ENCODE measurements around the gene RHOJ.
"Not testable (repeated sequence)": the region's sequence is repeated elsewhere in the genome, so short reads cannot be mapped to it uniquely, and the experiment has no call there.

Gene RHOJ

DNA sequence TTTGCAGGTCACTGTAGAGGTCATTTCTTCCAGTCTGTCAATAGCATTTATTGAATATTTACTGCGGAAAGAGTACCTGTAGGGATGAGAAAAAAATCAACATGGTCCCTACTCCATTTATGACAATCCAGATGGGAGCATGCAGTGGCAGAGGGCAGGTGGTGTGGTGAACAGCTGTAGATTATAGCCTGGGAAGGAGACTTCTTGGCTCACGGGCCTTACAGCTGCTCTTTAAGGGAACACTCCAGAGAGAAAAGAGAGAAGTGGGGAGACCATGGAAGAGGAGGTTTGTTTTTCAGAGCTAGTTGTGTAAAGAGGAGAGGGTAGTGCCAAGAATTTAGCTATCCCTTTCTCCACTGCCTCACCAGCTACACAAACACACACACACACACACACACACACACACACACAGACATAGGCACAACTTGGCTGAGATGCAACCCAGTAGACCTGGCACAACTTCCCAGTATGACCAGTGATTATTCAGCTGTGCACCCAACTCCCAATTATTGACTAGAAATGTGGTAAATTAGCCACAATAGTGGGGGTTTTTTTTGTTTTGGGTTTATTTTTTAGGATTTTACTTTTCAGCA, 73.4 kb downstream of the RHOJ start:
- H3K27ac ChIP-seq = peak overlapping the region; percentile 38; the same call in 1 of the 2 replicates
- TF ChIP-seq, protein P1, sequence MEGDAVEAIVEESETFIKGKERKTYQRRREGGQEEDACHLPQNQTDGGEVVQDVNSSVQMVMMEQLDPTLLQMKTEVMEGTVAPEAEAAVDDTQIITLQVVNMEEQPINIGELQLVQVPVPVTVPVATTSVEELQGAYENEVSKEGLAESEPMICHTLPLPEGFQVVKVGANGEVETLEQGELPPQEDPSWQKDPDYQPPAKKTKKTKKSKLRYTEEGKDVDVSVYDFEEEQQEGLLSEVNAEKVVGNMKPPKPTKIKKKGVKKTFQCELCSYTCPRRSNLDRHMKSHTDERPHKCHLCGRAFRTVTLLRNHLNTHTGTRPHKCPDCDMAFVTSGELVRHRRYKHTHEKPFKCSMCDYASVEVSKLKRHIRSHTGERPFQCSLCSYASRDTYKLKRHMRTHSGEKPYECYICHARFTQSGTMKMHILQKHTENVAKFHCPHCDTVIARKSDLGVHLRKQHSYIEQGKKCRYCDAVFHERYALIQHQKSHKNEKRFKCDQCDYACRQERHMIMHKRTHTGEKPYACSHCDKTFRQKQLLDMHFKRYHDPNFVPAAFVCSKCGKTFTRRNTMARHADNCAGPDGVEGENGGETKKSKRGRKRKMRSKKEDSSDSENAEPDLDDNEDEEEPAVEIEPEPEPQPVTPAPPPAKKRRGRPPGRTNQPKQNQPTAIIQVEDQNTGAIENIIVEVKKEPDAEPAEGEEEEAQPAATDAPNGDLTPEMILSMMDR (conservative IDR thresholded peaks at IDR 0.05) = no peak

DNA sequence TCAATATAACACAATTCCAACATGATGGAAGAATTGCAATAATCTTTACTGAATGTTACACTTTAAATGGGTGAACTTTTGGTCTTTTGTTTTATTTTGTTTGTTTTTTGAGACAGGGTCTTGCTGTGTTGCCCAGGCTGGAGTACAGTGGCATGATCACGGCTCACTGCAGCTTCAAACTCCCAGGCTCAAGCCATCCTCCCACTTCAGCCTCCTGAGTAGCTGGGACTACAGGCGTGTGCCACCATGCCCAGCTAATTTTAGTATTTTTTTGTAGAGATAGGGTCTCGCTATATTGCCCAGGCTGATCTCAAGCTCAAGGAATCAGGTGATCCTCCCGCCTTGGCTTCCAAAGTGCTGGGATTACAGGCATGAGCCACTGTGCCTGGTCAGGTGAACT, 75.7 kb downstream of the RHOJ start:
- not testable (repeated sequence) for H3K27ac ChIP-seq

DNA sequence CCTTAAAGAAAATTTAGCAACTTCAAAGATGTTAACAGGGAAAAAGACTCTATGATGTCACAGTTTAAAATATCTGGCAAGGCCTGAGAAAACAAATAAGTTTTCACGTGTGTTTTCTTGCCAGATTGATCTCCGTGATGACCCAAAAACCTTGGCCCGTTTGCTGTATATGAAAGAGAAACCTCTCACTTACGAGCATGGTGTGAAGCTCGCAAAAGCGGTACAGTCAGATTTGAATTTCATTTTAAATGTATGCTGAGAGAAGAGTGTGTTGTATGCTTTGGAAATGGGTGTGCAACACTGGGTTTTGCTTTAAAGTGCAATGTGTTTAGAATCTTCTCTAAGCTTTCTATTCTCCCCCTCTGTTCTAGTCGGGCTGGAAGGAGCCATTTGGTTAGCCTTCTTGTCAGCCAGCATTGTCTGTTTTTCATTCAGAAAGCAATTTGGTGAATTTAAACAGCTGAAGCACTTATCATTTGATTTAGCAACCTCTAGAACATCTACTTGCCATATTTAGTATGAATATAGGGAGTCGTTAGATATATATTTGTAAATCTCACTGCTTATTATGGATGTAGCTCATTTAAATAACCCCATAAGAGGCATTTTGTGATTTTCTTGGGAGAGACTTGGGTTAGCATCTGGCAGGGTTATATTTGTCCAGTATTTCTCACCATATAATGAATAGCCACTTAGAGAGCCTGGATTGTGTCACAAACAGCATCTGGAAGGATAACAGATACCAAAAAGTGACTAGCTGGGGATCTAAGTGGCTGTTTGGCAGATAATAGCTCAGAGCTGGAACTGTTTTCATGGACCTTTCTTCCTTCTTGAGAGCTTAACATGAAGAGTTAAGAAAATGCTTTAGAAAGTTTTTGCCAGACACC, 79.0 kb downstream of the RHOJ start:
- H3K27ac ChIP-seq = no peak overlapping the region
- TF ChIP-seq, protein P1 (conservative IDR thresholded peaks at IDR 0.05) = no peak

DNA sequence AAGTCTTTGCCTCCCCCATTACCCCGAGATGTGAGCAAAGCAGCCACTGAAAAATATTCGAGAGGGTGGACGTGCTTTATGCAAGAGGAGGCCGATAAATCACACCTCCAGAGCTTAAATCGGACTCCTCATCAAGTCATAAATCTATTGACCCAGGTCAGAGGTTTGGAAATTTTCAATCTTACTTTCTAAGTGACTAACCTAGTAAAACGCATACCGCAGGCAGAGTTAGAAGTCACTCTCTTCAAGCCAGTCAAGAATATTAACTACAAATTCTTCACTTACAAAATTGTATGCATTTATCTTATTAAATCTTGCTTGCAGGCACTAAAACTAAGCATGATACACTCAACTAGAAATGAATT, 79.6 kb downstream of the RHOJ start:
- TF ChIP-seq, protein P1 (conservative IDR thresholded peaks at IDR 0.05) = no peak
- H3K27ac ChIP-seq = no peak overlapping the region

DNA sequence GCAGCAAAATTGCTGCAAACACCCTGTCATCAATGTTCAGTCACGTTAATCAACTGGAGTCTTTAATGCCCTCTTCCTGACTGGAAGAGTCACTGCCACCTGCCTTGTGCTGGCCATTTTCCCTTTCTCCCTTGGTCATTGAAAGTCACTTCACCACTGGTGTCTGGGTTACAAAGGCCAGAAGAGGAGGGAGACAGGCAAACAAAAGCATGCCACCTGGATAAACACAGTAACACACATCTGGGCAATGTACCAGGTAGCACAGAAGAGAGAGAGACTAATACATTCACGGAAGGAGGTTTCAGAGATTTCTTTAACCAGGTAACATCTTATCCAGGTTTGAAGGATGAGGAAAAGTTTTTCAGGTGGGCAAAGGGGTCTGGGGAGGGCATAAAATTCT, 81.8 kb downstream of the RHOJ start:
- peak overlapping the region; percentile 21; the same call in 1 of the 2 replicates for H3K27ac ChIP-seq
- TF ChIP-seq, protein P1 (conservative IDR thresholded peaks at IDR 0.05) = no peak

DNA sequence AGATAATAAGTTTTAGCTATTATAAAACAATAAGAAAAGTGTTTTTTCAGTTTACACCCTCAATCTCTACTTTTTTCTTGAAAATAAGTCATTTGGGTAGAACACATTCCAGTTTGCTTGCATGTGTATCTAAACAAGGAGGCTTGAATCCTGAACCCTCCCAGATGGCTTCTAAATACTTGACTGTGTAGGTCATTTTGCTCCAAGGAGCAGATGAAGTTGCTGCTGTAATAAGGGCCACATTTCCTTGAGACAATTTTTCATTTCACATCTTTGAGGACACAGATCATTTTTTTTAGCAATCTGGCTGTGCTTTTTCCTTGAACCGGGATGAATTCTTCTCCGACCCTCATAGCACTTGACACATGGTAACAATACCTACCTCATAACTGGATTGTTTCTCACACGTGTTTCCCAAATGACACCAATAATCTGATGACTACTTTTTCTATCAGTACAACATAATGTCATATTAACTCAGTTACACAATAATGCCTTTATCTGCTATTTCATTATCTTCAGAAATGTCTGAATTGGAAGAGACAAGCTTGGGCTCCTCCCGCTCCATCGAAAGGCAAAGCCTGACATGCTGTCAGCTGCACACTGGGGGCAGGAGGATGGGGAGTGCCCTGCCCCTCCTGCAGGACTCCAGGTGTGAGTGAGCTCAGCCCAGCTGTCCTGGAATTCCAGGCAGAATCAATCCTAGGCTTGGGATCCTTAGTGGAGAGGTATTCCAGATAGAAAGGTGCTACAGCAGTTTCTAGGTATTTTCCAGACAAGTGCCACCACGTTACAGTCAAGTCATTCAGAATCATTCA, 83.6 kb downstream of the RHOJ start:
- H3K27ac ChIP-seq = no peak overlapping the region
- TF ChIP-seq, protein P1 (conservative IDR thresholded peaks at IDR 0.05) = no peak

DNA sequence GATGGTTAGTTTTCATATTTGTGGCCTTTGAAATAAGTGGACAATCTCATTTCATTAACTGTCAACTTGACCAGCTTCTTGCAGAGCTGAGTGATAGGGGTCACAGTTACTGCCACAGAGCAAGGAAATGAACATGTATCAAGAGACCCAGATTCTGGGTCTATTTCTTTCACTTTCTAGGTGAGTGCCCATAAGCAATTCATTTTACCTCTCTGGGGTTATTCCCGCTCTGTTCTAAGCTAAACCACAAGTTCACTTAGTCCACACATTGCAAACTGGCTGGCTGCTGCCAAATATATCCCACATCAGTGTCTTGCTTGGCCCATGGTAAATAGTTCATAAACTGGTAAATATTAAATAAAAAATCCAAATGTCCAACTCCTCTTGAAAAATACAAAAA, 84.6 kb downstream of the RHOJ start:
- TF ChIP-seq, protein P1 (conservative IDR thresholded peaks at IDR 0.05) = no peak
- H3K27ac ChIP-seq = no peak overlapping the region
